Measurements from ENCODE around the gene RAB31.

DNA sequence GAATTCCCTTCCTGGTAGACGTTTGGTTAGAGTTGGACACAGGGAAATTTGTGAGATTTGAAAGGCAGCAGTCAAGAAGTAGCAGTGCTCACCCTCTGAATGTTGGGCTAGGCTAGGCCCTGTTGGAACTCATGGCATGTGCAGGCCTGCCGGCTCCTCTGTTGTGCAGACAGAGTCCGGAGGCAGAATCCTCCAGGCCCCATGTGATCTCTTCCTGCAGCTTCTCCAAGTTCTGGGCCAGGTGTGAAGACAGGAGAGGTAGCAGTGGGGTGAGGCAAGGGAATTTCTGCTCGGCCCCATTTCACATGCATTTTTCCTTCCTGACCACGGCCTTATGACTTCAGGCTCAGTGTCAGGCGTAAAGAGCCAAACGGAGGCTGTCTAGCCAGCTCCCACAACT is 36.9 kb upstream of the RAB31 start:
- TF ChIP-seq, protein P1, sequence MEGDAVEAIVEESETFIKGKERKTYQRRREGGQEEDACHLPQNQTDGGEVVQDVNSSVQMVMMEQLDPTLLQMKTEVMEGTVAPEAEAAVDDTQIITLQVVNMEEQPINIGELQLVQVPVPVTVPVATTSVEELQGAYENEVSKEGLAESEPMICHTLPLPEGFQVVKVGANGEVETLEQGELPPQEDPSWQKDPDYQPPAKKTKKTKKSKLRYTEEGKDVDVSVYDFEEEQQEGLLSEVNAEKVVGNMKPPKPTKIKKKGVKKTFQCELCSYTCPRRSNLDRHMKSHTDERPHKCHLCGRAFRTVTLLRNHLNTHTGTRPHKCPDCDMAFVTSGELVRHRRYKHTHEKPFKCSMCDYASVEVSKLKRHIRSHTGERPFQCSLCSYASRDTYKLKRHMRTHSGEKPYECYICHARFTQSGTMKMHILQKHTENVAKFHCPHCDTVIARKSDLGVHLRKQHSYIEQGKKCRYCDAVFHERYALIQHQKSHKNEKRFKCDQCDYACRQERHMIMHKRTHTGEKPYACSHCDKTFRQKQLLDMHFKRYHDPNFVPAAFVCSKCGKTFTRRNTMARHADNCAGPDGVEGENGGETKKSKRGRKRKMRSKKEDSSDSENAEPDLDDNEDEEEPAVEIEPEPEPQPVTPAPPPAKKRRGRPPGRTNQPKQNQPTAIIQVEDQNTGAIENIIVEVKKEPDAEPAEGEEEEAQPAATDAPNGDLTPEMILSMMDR (IDR thresholded peaks at IDR 0.05) = no peak
- no peak for TF ChIP-seq POLR2A (IDR thresholded peaks at IDR 0.05)

All from lower leg skin (tissue), 3 donors.